ENCODE results near the gene SPON1. TPM values are rescaled to one million over a fixed set of nuclear protein-coding genes. Genes with fewer than 3 reads are reported as not detected.

SPON1 gene
- total RNA-seq, 6 experiments from 2014 or later: not detected

GRCh38 chr11:14110629-14111028, 148.1 kb downstream of the SPON1 start:
- no peaks in the 10 kb centered on the region for H3K4me1 Mint-ChIP-seq (ENCODE audit: low read depth)
- no peak for TF ChIP-seq CTCF (IDR thresholded peaks at IDR 0.05)
- H3K4me3 Mint-ChIP-seq: no peak overlapping the region
- DNase-seq: no peak
- H3K9me3 Mint-ChIP-seq: no peaks in the 10 kb centered on the region
- H3K27me3 Mint-ChIP-seq (ENCODE audit: insufficient read depth): no peaks in the 10 kb centered on the region; the same call in 1 of the 2 replicates
- no peak overlapping the region for H3K27ac Mint-ChIP-seq
- no peaks in the 10 kb centered on the region for H3K36me3 Mint-ChIP-seq (ENCODE audit: low read depth)

- H3K9me3 Mint-ChIP-seq: no peaks in the 10 kb centered on the region
- no peak overlapping the region for H3K4me3 Mint-ChIP-seq
- no peak for TF ChIP-seq CTCF (IDR thresholded peaks at IDR 0.05)
- no peaks in the 10 kb centered on the region; the same call in 1 of the 2 replicates for H3K27me3 Mint-ChIP-seq (ENCODE audit: insufficient read depth)
- no peak for DNase-seq
- no peaks in the 10 kb centered on the region for H3K4me1 Mint-ChIP-seq (ENCODE audit: low read depth)
- H3K27ac Mint-ChIP-seq: no peak overlapping the region
- H3K36me3 Mint-ChIP-seq (ENCODE audit: low read depth): no peaks in the 10 kb centered on the region
Observed at GRCh38 chr11:14111496-14111895, 149.0 kb downstream of the SPON1 start.

GRCh38 chr11:14112721-14113120, 150.2 kb downstream of the SPON1 start:
- TF ChIP-seq CTCF (IDR thresholded peaks at IDR 0.05): no peak
- Mint-ChIP-seq H3K27ac (no peak overlapping the region), H3K27me3 (ENCODE audit: insufficient read depth) (no peaks in the 10 kb centered on the region; the same call in 1 of the 2 replicates), H3K36me3 (ENCODE audit: low read depth) (no peaks in the 10 kb centered on the region), H3K4me1 (ENCODE audit: low read depth) (no peaks in the 10 kb centered on the region), H3K9me3 (no peaks in the 10 kb centered on the region), H3K4me3 (no peak overlapping the region)
- DNase-seq: no peak

GRCh38 chr11:14114269-14114668, 151.7 kb downstream of the SPON1 start:
- no peaks in the 10 kb centered on the region; the same call in 1 of the 2 replicates for H3K27me3 Mint-ChIP-seq (ENCODE audit: insufficient read depth)

GRCh38 chr11:14114786-14115185, 152.3 kb downstream of the SPON1 start:
- no peaks in the 10 kb centered on the region for H3K36me3 Mint-ChIP-seq (ENCODE audit: low read depth)
- no peak overlapping the region for H3K4me3 Mint-ChIP-seq
- no peak overlapping the region for H3K27ac Mint-ChIP-seq
- H3K9me3 Mint-ChIP-seq: no peaks in the 10 kb centered on the region
- no peak for TF ChIP-seq CTCF (IDR thresholded peaks at IDR 0.05)
- no peaks in the 10 kb centered on the region for H3K4me1 Mint-ChIP-seq (ENCODE audit: low read depth)
- no peak for DNase-seq
- no peaks in the 10 kb centered on the region; the same call in 1 of the 2 replicates for H3K27me3 Mint-ChIP-seq (ENCODE audit: insufficient read depth)

More at GRCh38 chr11:14114269-14114668, 151.7 kb downstream of the SPON1 start:
- Mint-ChIP-seq H3K27ac (no peak overlapping the region), H3K4me3 (no peak overlapping the region), H3K36me3 (ENCODE audit: low read depth) (no peaks in the 10 kb centered on the region), H3K4me1 (ENCODE audit: low read depth) (no peaks in the 10 kb centered on the region), H3K9me3 (no peaks in the 10 kb centered on the region)
- no peak for DNase-seq
- TF ChIP-seq CTCF (IDR thresholded peaks at IDR 0.05): no peak

GRCh38 chr11:14117632-14118031, 155.1 kb downstream of the SPON1 start:
- Mint-ChIP-seq H3K27ac (no peak overlapping the region), H3K27me3 (ENCODE audit: insufficient read depth) (no peaks in the 10 kb centered on the region; the same call in 1 of the 2 replicates), H3K4me1 (ENCODE audit: low read depth) (no peaks in the 10 kb centered on the region), H3K9me3 (no peaks in the 10 kb centered on the region), H3K36me3 (ENCODE audit: low read depth) (no peaks in the 10 kb centered on the region), H3K4me3 (no peak overlapping the region)
- DNase-seq: no peak
- TF ChIP-seq CTCF (IDR thresholded peaks at IDR 0.05): no peak
